Measurements from ENCODE around the gene SRMS.

The SRMS gene

GRCh38 chr20:63530788-63531160, 16.8 kb downstream of the SRMS start:
- no peaks in the 10 kb centered on the region for H3K9me3 ChIP-seq (ENCODE audit: insufficient read depth, low read length)
- peaks cover 10% of the 10 kb centered on the region for H3K4me1 ChIP-seq (ENCODE audit: low read length)
- H3K4me3 ChIP-seq (ENCODE audit: low read length), result no peak overlapping the region
- H3K9ac ChIP-seq (ENCODE audit: low read length), result no peak overlapping the region
- peaks cover 26% of the 10 kb centered on the region for H3K27me3 ChIP-seq (ENCODE audit: low read depth, low read length)
- no peak overlapping the region for H3K4me2 ChIP-seq (ENCODE audit: low read length)
- no peaks in the 10 kb centered on the region for H3K79me2 ChIP-seq (ENCODE audit: low read length)
- no peaks in the 10 kb centered on the region for H4K20me1 ChIP-seq (ENCODE audit: insufficient read depth, low read length)
- no peak overlapping the region for H2AFZ ChIP-seq (ENCODE audit: low read depth, low read length)
- H3K27ac ChIP-seq (ENCODE audit: low read length), result no peak overlapping the region
- no peaks in the 10 kb centered on the region for H3K36me3 ChIP-seq (replicated peaks; ENCODE audit: low read depth, low read length)
- TF ChIP-seq EZH2phosphoT487 (IDR thresholded peaks at IDR 0.05; ENCODE audit: low read depth) (no peak), CTCF (IDR thresholded peaks at IDR 0.05; ENCODE audit: low read depth, low read length) (no peak)

GRCh38 chr20:63529861-63530787, 17.4 kb downstream of the SRMS start:
- no peaks in the 10 kb centered on the region for H3K36me3 ChIP-seq (replicated peaks; ENCODE audit: low read depth, low read length)
- H3K9me3 ChIP-seq (ENCODE audit: insufficient read depth, low read length), result no peaks in the 10 kb centered on the region
- no peak overlapping the region for H3K9ac ChIP-seq (ENCODE audit: low read length)
- no peak overlapping the region for H3K4me2 ChIP-seq (ENCODE audit: low read length)
- peaks cover 26% of the 10 kb centered on the region for H3K27me3 ChIP-seq (ENCODE audit: low read depth, low read length)
- H3K27ac ChIP-seq (ENCODE audit: low read length), result no peak overlapping the region
- TF ChIP-seq CTCF (IDR thresholded peaks at IDR 0.05; ENCODE audit: low read depth, low read length) (no peak), EZH2phosphoT487 (IDR thresholded peaks at IDR 0.05; ENCODE audit: low read depth) (no peak)
- H3K79me2 ChIP-seq (ENCODE audit: low read length), result no peaks in the 10 kb centered on the region
- no peaks in the 10 kb centered on the region for H4K20me1 ChIP-seq (ENCODE audit: insufficient read depth, low read length)
- H3K4me1 ChIP-seq (ENCODE audit: low read length), result peaks cover 10% of the 10 kb centered on the region
- no peak overlapping the region for H2AFZ ChIP-seq (ENCODE audit: low read depth, low read length)
- no peak overlapping the region for H3K4me3 ChIP-seq (ENCODE audit: low read length)

GRCh38 chr20:63529180-63529860, 18.2 kb downstream of the SRMS start:
- Histone ChIP-seq H3K27me3 (ENCODE audit: low read depth, low read length) (peaks cover 26% of the 10 kb centered on the region), H2AFZ (ENCODE audit: low read depth, low read length) (no peak overlapping the region), H3K4me1 (ENCODE audit: low read length) (peaks cover 10% of the 10 kb centered on the region), H3K79me2 (ENCODE audit: low read length) (no peaks in the 10 kb centered on the region), H3K9ac (ENCODE audit: low read length) (no peak overlapping the region), H3K4me3 (ENCODE audit: low read length) (no peak overlapping the region), H3K4me2 (ENCODE audit: low read length) (peak overlapping the region; percentile 19; the same call in 1 of the 2 replicates), H3K27ac (ENCODE audit: low read length) (no peak overlapping the region), H3K36me3 (replicated peaks; ENCODE audit: low read depth, low read length) (no peaks in the 10 kb centered on the region), H3K9me3 (ENCODE audit: insufficient read depth, low read length) (no peaks in the 10 kb centered on the region), H4K20me1 (ENCODE audit: insufficient read depth, low read length) (no peaks in the 10 kb centered on the region)
- TF ChIP-seq CTCF (IDR thresholded peaks at IDR 0.05; ENCODE audit: low read depth, low read length), result no peak
- no peak for TF ChIP-seq EZH2phosphoT487 (IDR thresholded peaks at IDR 0.05; ENCODE audit: low read depth)

- H3K27ac ChIP-seq (ENCODE audit: low read length), result no peak overlapping the region
- no peak overlapping the region for H2AFZ ChIP-seq (ENCODE audit: low read depth, low read length)
- H3K79me2 ChIP-seq (ENCODE audit: low read length), result no peaks in the 10 kb centered on the region
- peaks cover 26% of the 10 kb centered on the region for H3K27me3 ChIP-seq (ENCODE audit: low read depth, low read length)
- no peak overlapping the region for H3K4me2 ChIP-seq (ENCODE audit: low read length)
- H3K36me3 ChIP-seq (replicated peaks; ENCODE audit: low read depth, low read length), result no peaks in the 10 kb centered on the region
- no peak overlapping the region for H3K4me3 ChIP-seq (ENCODE audit: low read length)
- TF ChIP-seq EZH2phosphoT487 (IDR thresholded peaks at IDR 0.05; ENCODE audit: low read depth), result no peak
- no peak for TF ChIP-seq CTCF (IDR thresholded peaks at IDR 0.05; ENCODE audit: low read depth, low read length)
- peaks cover 10% of the 10 kb centered on the region for H3K4me1 ChIP-seq (ENCODE audit: low read length)
- peaks cover 4% of the 10 kb centered on the region; the same call in 1 of the 2 replicates for H3K9me3 ChIP-seq (ENCODE audit: insufficient read depth, low read length)
- no peak overlapping the region for H3K9ac ChIP-seq (ENCODE audit: low read length)
- H4K20me1 ChIP-seq (ENCODE audit: insufficient read depth, low read length), result no peaks in the 10 kb centered on the region
Measured at GRCh38 chr20:63527184-63527583, 20.4 kb downstream of the SRMS start.

Data from OCI-LY3 (cell line).